IPS-18a (cell line): ENCODE measurements around the gene AMY2B.
"Not testable (repeated sequence)": the region's sequence is repeated elsewhere in the genome, so short reads cannot be mapped to it uniquely, and the experiment has no call there.

Source experiments
- H3K27ac ChIP-seq: one replicate; pipeline ENCODE4 v1.5.1; 2013; ENCODE audit warnings: low read length
- H3K27me3 ChIP-seq: one replicate; pipeline ENCODE4 v1.6.1; 2013; ENCODE audit warnings: mild to moderate bottlenecking, low read length; ENCODE audit not compliant: control insufficient read depth, insufficient read depth
- H3K36me3 ChIP-seq: one replicate; pipeline ENCODE4 v1.6.1; 2013; ENCODE audit warnings: low read depth, low read length; ENCODE audit not compliant: control insufficient read depth
- H3K4me1 ChIP-seq: one replicate; pipeline ENCODE4 v1.6.1; 2013; ENCODE audit warnings: low read depth, low read length; ENCODE audit not compliant: control insufficient read depth
- H3K4me3 ChIP-seq: one replicate; pipeline ENCODE4 v1.5.1; 2013; ENCODE audit warnings: low read length
- H3K9ac ChIP-seq: one replicate; pipeline ENCODE4 v1.6.1; 2013; ENCODE audit warnings: mild to moderate bottlenecking, low read length, moderate library complexity
- H3K9me3 ChIP-seq: one replicate; pipeline ENCODE4 v1.6.1; 2013; ENCODE audit warnings: low read depth, low read length; ENCODE audit not compliant: control insufficient read depth

Gene AMY2B

DNA sequence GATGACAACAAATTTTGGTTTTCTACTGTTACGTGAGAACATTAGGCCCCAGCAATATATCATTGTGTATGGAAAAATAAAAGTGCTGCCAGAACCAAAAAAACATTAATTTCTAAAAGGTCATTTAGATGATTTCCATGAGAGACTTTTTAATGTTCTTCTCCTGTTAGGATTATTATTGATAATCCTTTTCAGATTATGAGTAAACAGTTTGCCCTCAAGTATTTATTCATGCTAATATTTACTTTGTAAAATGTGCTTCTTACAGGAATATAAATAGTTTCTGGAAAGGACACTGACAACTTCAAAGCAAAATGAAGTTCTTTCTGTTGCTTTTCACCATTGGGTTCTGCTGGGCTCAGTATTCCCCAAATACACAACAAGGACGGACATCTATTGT, at the start of gene AMY2B:
Gene AMY2B (plus strand): TSS at position 301 of the 400 bp plus-strand sequence. CDS start 14 bp downstream, at position 315.
- H3K4me1 ChIP-seq: not testable (repeated sequence)

DNA sequence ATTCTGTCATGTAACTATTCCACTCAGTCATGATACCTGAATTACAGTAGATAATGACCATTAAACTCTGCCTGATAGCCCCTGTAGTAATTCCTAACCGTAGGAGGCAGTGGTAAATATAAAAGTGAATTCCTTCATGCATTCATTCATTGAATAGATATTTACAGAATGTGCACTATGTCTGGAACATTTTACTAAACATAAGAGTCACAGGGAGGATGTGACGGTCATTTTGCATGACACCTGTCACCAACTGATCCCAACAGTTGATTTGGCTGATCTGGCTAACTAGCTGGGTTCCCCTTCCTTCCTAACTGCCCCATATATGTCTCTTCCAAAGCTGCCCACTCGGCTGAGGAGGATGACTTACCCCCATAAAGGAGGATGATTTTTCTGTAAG, 48.0 kb upstream of the AMY2B start:
- H3K9ac ChIP-seq: no peak overlapping the region
- H3K27me3 ChIP-seq: no peaks in the 10 kb centered on the region
- H3K36me3 ChIP-seq: peaks cover 2% of the 10 kb centered on the region
- H3K9me3 ChIP-seq: no peaks in the 10 kb centered on the region
- no peak overlapping the region for H3K4me3 ChIP-seq
- H3K27ac ChIP-seq: no peak overlapping the region
- peaks cover 3% of the 10 kb centered on the region for H3K4me1 ChIP-seq

More for the DNA sequence above, at the start of gene AMY2B:
- not testable (repeated sequence) for H3K27me3 ChIP-seq, H3K4me3 ChIP-seq, H3K27ac ChIP-seq, H3K9me3 ChIP-seq, H3K36me3 ChIP-seq, H3K9ac ChIP-seq

DNA sequence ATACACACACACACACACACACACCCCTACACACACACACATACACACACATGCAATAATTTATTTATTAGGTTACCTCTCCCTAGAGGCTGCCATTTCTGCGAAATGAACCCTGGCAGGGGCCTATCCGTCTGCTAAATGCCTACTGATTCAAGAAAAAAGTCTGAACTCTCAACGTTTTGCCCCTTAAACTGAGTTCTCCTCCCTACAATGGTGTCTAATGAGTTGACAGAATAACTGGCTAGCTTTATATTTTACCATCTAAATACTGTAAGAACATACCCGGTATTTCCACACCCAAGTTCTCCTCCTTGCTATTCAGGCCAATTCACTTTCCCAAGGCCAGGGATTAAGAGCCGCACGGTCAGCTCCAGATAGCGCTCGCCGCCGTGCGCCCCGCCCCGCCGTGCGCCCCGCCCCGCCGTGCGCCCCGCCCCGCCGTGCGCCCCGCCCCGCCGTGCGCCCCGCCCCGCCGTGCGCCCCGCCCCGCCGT, 46.2 kb upstream of the AMY2B start:
- no peak overlapping the region for H3K9ac ChIP-seq
- peak overlapping the region; percentile 40 for H3K4me3 ChIP-seq
- peaks cover 3% of the 10 kb centered on the region for H3K4me1 ChIP-seq
- H3K27ac ChIP-seq: no peak overlapping the region
- H3K36me3 ChIP-seq: peaks cover 2% of the 10 kb centered on the region
- no peaks in the 10 kb centered on the region for H3K9me3 ChIP-seq
- no peaks in the 10 kb centered on the region for H3K27me3 ChIP-seq

DNA sequence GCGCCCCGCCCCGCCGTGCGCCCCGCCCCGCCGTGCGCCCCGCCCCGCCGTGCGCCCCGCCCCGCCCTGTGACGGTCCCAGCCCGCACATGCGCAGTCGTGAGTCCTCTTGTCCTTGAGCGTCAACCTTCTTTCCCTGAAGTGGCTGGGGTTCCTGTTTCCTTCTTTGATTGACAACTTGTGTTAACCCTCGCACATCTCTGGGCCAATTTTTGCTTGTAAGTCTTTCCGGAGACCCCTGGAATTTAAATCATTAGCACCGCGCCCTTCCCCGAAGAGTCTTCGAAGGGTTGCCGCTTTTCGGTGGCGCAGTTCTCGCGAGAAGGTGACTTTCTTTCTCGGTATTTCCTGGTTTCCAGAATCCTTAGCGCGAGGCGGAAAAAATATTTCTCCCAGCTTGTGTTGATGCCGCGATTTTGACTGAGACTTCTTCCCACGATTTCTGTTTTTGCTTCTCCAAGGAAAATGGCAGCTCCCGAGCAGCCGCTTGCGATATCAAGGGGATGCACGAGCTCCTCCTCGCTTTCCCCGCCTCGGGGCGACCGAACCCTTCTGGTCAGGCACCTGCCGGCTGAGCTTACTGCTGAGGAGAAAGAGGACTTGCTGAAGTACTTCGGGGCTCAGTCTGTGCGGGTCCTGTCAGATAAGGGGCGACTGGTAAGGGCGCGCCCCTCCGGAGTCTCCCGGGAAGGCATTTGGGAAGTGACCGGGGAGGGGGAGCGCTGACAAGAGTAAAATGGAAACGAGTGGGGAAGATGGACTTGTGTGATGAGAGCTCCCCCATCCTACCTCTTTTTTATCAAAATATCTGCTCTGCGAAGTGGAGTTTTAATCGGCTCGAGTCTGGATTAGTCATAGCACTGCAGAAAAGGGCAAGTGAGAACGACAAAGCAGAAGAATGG, 45.5 kb upstream of the AMY2B start, which contains the start of gene RNPC3:
Gene RNPC3 (plus strand): TSS at position 93 of the 901 bp plus-strand sequence. CDS start 372 bp downstream, at position 465.
- H3K9ac ChIP-seq: peak within 1 kb of the TSS; percentile 73
- H3K9me3 ChIP-seq: no peaks in the 10 kb centered on the region
- H3K4me1 ChIP-seq: peaks cover 3% of the 10 kb centered on the region
- H3K27ac ChIP-seq: peak within 1 kb of the TSS; percentile 40
- H3K27me3 ChIP-seq: no peaks in the 10 kb centered on the region
- H3K4me3 ChIP-seq: peak within 1 kb of the TSS; percentile 71
- peaks cover 2% of the 10 kb centered on the region for H3K36me3 ChIP-seq

DNA sequence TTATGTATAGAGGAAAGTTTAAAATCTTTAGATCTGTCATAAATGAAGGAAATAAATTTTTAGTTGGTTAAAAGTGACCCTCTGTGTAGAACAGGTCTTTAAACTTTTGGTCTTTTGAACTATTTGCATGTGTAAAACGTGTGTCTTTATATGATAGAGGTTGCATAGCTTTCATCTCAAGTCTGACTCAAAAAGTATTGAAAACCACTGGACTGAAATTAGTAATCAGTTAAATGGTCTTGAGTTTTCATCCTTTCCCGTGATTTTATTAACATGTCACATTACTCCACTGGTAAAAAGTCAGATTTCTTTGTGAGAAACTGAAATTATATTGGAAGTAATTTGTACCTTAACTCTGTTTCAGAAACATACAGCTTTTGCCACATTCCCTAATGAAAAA, 44.1 kb upstream of the AMY2B start:
- H3K4me3 ChIP-seq: peak overlapping the region; percentile 71
- H3K27me3 ChIP-seq: no peaks in the 10 kb centered on the region
- H3K9ac ChIP-seq: peak overlapping the region; percentile 73
- no peak overlapping the region for H3K27ac ChIP-seq
- H3K4me1 ChIP-seq: peaks cover 3% of the 10 kb centered on the region
- no peaks in the 10 kb centered on the region for H3K9me3 ChIP-seq
- H3K36me3 ChIP-seq: peaks cover 2% of the 10 kb centered on the region

DNA sequence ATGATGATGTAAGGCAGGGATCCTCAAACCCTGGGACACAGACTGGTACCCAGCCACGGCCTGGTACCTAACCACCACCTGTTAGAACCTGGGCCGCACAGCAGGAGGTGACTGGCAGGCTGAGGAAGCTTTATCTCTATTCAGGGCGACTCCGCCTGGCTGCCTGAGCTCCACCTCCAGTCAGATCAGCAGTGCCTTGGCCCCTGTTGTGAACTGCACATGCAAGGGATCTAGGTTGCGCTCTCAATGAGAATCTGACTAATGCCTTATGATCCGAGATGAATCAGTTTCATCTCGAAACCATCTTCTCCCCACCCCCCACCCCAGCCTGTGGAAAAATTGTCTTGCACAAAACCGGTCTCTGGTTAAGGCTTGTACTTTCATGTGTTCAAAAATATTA, 41.6 kb upstream of the AMY2B start:
- no peak overlapping the region for H3K4me3 ChIP-seq
- peaks cover 11% of the 10 kb centered on the region for H3K36me3 ChIP-seq
- no peak overlapping the region for H3K9ac ChIP-seq
- H3K27me3 ChIP-seq: no peaks in the 10 kb centered on the region
- no peak overlapping the region for H3K27ac ChIP-seq
- peaks cover 3% of the 10 kb centered on the region for H3K4me1 ChIP-seq
- H3K9me3 ChIP-seq: no peaks in the 10 kb centered on the region

DNA sequence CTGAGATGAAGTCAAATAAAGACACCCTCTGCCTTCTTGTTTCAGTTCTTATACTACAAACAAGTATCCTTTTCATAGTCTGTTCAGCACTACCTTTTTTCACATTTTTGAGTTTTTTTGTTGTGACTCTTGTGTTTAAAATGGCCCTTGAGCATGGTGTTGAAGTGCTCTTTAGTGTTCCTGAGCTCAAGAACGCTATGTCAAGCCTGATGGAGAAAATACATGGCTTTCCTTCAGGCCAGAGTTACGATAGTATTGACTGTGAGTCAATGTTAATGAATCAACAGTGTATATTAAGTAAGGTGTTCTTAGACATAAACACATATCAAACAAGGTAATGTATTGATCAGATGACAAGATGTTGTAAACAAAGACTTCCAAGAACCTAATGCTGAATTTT, 33.2 kb upstream of the AMY2B start:
- no peak overlapping the region for H3K4me3 ChIP-seq
- H3K27ac ChIP-seq: no peak overlapping the region
- peaks cover 61% of the 10 kb centered on the region for H3K36me3 ChIP-seq
- no peaks in the 10 kb centered on the region for H3K27me3 ChIP-seq
- H3K9me3 ChIP-seq: no peaks in the 10 kb centered on the region
- H3K4me1 ChIP-seq: no peaks in the 10 kb centered on the region
- H3K9ac ChIP-seq: no peak overlapping the region

DNA sequence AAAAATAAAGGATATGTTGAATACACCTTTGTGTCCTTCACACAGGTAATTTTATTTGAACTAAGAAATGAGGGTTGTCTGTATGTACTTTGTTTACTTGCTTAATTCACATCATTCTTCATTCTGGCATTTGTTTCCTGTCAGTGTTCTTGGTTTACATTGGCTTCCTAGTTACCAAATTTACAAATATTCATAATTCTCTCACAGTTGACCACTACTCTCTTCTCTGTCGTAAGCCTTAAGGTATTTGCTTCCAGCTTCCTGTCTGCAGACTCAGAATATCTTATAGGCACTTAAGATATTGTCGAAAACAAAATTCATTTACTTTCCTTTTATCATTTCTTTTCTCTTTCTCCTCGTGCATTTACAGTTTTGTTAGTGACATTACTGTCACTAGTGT, 30.0 kb upstream of the AMY2B start:
- Histone ChIP-seq H3K4me3 (no peak overlapping the region), H3K4me1 (no peaks in the 10 kb centered on the region), H3K27me3 (no peaks in the 10 kb centered on the region), H3K9ac (no peak overlapping the region), H3K27ac (no peak overlapping the region), H3K36me3 (peaks cover 61% of the 10 kb centered on the region), H3K9me3 (no peaks in the 10 kb centered on the region)

DNA sequence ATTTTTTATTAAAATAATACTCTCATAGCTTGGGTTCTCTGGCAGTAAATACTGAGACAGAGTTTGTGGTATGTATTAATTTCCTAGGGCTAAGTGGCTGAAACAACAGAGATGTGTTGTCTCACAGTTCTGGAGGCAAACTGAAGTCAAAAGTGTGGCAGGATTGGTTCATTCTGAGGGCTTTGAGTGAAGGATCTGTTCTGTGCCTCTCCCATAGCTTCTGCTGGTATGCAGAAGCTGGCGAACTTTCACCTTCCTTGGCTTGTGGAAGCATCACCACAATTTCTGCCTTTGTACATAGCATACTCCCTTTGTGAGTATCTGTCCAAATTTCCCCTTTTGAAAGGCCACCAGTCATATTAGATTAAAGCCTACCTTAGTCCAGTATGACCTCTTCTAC, 24.9 kb upstream of the AMY2B start:
- peaks cover 53% of the 10 kb centered on the region for H3K36me3 ChIP-seq
- no peak overlapping the region for H3K9ac ChIP-seq
- H3K9me3 ChIP-seq: no peaks in the 10 kb centered on the region
- no peaks in the 10 kb centered on the region for H3K4me1 ChIP-seq
- H3K27ac ChIP-seq: no peak overlapping the region
- no peaks in the 10 kb centered on the region for H3K27me3 ChIP-seq
- H3K4me3 ChIP-seq: no peak overlapping the region

DNA sequence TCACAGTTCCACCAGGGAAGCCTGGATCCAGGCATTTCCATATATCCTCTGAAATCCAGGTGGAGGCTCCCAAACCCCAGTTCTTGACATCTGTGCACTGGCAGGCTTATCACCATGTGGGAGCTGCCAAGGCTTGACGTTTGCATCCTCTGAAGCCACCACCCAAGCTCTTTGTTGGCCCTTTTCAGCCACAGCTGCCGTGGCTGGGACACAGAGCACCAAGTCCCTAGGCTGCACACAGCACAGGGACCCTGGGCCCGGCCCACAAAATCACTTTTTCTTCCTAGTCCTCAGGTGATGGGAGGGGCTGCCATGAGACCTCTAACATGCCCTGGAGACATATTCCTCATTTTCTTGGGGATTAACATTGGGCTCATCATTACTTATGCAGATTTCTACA, 23.5 kb upstream of the AMY2B start:
- Histone ChIP-seq H3K9ac (no peak overlapping the region), H3K4me1 (no peaks in the 10 kb centered on the region), H3K36me3 (peaks cover 53% of the 10 kb centered on the region), H3K27me3 (no peaks in the 10 kb centered on the region), H3K4me3 (no peak overlapping the region), H3K9me3 (no peaks in the 10 kb centered on the region), H3K27ac (no peak overlapping the region)

DNA sequence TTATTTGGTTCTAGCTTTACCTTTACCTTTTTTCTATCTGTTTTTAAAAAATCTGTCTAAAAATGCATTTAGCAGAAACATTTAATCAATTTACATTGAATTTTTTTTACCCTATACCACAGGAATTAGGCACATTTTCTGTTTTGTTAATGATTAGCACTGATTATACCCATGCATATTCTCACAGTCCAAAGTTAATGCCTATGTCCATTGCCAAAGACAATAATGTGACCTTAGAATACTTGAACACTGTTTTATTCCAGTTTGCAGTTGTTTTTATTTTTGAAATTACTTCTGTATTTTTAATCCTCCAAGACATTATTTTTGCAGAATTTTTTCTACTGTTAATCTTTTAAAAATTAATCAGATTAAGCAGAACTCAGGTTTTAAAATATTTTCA, 11.0 kb upstream of the AMY2B start:
- peaks cover 5% of the 10 kb centered on the region for H3K36me3 ChIP-seq
- no peak overlapping the region for H3K27ac ChIP-seq
- H3K27me3 ChIP-seq: no peaks in the 10 kb centered on the region
- H3K9ac ChIP-seq: no peak overlapping the region
- no peaks in the 10 kb centered on the region for H3K4me1 ChIP-seq
- no peaks in the 10 kb centered on the region for H3K9me3 ChIP-seq
- no peak overlapping the region for H3K4me3 ChIP-seq

DNA sequence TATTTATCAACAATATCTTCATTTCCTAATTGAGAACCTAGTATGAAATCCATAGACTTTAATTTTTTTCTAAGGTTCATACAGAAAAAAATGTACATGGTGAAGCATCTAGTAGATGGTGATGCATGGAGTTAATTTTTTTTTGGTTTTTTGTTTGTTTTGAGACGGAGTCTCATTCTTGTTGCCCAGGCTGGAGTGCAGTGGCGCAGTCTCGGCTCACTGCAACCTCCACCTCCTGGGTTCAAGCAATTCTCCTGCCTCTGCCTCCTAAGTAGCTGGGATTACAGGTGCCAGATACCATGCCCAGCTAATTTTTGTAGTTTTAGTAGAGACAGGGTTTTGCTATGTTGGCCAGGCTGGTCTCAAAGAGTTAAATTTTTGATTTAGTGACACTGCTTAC, 10.3 kb upstream of the AMY2B start:
- H3K9ac ChIP-seq, H3K27ac ChIP-seq, H3K4me1 ChIP-seq, H3K27me3 ChIP-seq, H3K4me3 ChIP-seq, H3K9me3 ChIP-seq, H3K36me3 ChIP-seq: not testable (repeated sequence)
